Measurements from ENCODE around the gene SORBS2.

The SORBS2 gene

GRCh38 chr4:185642907-185643306 is 169.1 kb downstream of the SORBS2 start:
- Histone ChIP-seq H3K4me2 (no peak overlapping the region), H2AFZ (ENCODE audit: low read depth) (no peak overlapping the region), H3K4me3 (IDR thresholded peaks at IDR 0.05; ENCODE audit: insufficient read depth, low read depth, low read length) (no peak overlapping the region), H4K20me1 (ENCODE audit: insufficient read depth) (no peaks in the 10 kb centered on the region), H3K4me1 (ENCODE audit: low read depth, poor library complexity, severe bottlenecking) (no peaks in the 10 kb centered on the region), H3K27ac (no peak overlapping the region), H3K79me2 (ENCODE audit: insufficient read depth, low read depth) (no peaks in the 10 kb centered on the region), H3K36me3 (ENCODE audit: insufficient read depth) (no peaks in the 10 kb centered on the region), H3K9ac (no peak overlapping the region), H3K27me3 (ENCODE audit: insufficient read depth, low read depth) (no peaks in the 10 kb centered on the region)
- no peak for TF ChIP-seq CTCF (conservative IDR thresholded peaks at IDR 0.05; ENCODE audit: low read depth, low read length)

GRCh38 chr4:185640811-185641675 is 171.0 kb downstream of the SORBS2 start:
- H3K27ac ChIP-seq, result no peak overlapping the region

GRCh38 chr4:185638548-185639301 is 173.3 kb downstream of the SORBS2 start:
- no peaks in the 10 kb centered on the region for H3K36me3 ChIP-seq (ENCODE audit: insufficient read depth)
- H3K79me2 ChIP-seq (ENCODE audit: insufficient read depth, low read depth), result no peaks in the 10 kb centered on the region
- H3K27ac ChIP-seq, result no peak overlapping the region
- H4K20me1 ChIP-seq (ENCODE audit: insufficient read depth), result no peaks in the 10 kb centered on the region
- no peak overlapping the region for H3K4me3 ChIP-seq (IDR thresholded peaks at IDR 0.05; ENCODE audit: insufficient read depth, low read depth, low read length)
- H2AFZ ChIP-seq (ENCODE audit: low read depth), result no peak overlapping the region
- H3K27me3 ChIP-seq (ENCODE audit: insufficient read depth, low read depth), result no peaks in the 10 kb centered on the region
- H3K4me2 ChIP-seq, result no peak overlapping the region
- no peak overlapping the region for H3K9ac ChIP-seq
- no peaks in the 10 kb centered on the region for H3K4me1 ChIP-seq (ENCODE audit: low read depth, poor library complexity, severe bottlenecking)
- TF ChIP-seq CTCF (conservative IDR thresholded peaks at IDR 0.05; ENCODE audit: low read depth, low read length), result no peak

More at GRCh38 chr4:185640811-185641675, 171.0 kb downstream of the SORBS2 start:
- Histone ChIP-seq H3K9ac (no peak overlapping the region), H2AFZ (ENCODE audit: low read depth) (no peak overlapping the region), H3K4me1 (ENCODE audit: low read depth, poor library complexity, severe bottlenecking) (no peaks in the 10 kb centered on the region), H3K79me2 (ENCODE audit: insufficient read depth, low read depth) (no peaks in the 10 kb centered on the region), H4K20me1 (ENCODE audit: insufficient read depth) (no peaks in the 10 kb centered on the region), H3K27me3 (ENCODE audit: insufficient read depth, low read depth) (no peaks in the 10 kb centered on the region), H3K4me3 (IDR thresholded peaks at IDR 0.05; ENCODE audit: insufficient read depth, low read depth, low read length) (no peak overlapping the region), H3K36me3 (ENCODE audit: insufficient read depth) (no peaks in the 10 kb centered on the region), H3K4me2 (no peak overlapping the region)
- peak; percentile 66 for TF ChIP-seq CTCF (conservative IDR thresholded peaks at IDR 0.05; ENCODE audit: low read depth, low read length)

GRCh38 chr4:185638093-185638492 is 173.9 kb downstream of the SORBS2 start:
- Histone ChIP-seq H4K20me1 (ENCODE audit: insufficient read depth) (no peaks in the 10 kb centered on the region), H3K4me1 (ENCODE audit: low read depth, poor library complexity, severe bottlenecking) (no peaks in the 10 kb centered on the region), H3K4me3 (IDR thresholded peaks at IDR 0.05; ENCODE audit: insufficient read depth, low read depth, low read length) (no peak overlapping the region), H2AFZ (ENCODE audit: low read depth) (no peak overlapping the region), H3K4me2 (no peak overlapping the region), H3K9ac (no peak overlapping the region), H3K27me3 (ENCODE audit: insufficient read depth, low read depth) (no peaks in the 10 kb centered on the region), H3K27ac (no peak overlapping the region), H3K79me2 (ENCODE audit: insufficient read depth, low read depth) (no peaks in the 10 kb centered on the region), H3K36me3 (ENCODE audit: insufficient read depth) (no peaks in the 10 kb centered on the region)
- TF ChIP-seq CTCF (conservative IDR thresholded peaks at IDR 0.05; ENCODE audit: low read depth, low read length), result no peak

Measured in KMS-11 (cell line).